Measurements from ENCODE around the gene LGI4.

The LGI4 gene

DNA sequence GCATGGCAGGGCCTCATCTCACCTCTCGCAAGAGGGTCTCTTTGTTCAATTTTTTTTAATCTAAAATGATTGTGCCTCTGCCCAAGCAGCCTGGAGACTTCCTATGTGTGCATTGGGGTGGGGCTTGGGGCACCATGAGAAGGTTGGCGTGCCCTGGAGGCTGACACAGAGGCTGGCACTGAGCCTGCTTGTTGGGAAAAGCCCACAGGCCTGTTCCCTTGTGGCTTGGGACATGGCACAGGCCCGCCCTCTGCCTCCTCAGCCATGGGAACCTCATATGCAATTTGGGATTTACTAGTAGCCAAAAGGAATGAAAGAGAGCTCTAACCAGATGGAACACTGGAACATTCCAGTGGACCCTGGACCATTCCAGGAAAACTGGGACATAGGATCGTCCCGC is 11.3 kb downstream of the LGI4 start:
- no peak for DNase-seq

GRCh38 chr19:35122687-35123551 is 11.9 kb downstream of the LGI4 start:
- no peak for DNase-seq

DNA sequence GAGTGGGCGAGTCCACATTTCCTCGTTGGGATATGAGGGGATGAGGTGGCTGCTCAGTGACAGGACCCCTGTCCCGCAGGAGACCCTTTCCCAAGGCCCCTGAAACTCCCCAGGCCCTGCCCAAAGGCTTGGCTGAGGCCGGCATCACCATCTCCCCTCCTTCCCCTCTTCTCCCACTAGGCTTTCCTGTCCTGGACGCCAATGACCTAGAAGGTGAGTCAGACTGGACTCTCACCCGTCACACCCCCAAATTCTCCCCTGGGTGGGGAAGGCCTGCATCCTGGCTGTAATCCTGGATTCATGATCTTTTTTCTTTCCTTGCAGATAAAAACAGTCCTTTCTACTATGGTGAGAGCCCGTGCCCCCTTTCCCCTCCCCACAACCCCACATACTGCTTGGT is 14.0 kb downstream of the LGI4 start:
- no peak for DNase-seq

- peak in 1 of 2 donors; percentile 32 for DNase-seq
Observed at GRCh38 chr19:35120492-35120891, 14.4 kb downstream of the LGI4 start.

- no peak for DNase-seq
Observed at GRCh38 chr19:35119578-35120155, 15.2 kb downstream of the LGI4 start.

DNA sequence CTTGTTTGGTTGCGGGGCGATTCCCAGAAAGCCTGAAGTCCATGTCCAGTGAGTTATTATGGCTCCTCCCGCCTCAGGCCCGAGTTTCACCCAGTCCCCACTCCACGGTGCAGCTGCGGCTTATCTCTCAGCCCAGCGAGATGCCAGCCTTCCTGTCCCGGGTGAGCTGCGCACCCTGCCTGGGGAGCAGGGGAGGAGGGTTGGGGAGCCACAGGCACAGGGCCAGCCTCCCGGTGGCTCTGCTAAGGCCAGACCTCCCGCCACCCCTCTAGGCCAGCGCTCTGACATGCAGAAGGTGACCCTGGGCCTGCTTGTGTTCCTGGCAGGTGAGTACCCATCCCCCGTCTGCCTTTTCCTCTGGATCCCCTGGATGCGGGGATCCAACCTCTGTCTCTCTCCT is 15.8 kb downstream of the LGI4 start:
- no peak for DNase-seq

- no peak for DNase-seq
Observed at GRCh38 chr19:35118268-35119020, 16.4 kb downstream of the LGI4 start.

DNA sequence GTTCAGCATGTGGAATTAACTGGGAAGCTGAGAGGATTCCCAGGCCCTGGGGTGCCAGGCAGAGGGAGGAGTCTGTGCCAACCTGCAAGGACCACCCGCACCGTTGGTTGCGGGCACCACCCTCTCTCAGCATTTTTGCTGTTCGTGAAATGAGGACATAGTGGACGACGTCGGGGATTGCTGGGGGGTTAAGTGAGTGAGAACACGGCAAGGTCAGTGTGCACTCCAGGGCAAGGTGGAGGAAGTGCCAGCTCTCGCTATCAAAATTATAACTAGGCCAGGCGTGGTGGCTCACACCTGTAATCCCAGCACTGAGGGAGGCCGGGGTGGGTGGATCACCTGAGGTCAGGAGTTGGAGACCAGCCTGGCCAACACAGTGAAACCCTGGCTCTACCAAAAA is 17.1 kb downstream of the LGI4 start:
- DNase-seq = no peak

GRCh38 chr19:35117116-35117515 is 17.7 kb downstream of the LGI4 start:
- no peak for DNase-seq

- no peak for DNase-seq
Observed at GRCh38 chr19:35116072-35116801, 18.6 kb downstream of the LGI4 start.

DNA sequence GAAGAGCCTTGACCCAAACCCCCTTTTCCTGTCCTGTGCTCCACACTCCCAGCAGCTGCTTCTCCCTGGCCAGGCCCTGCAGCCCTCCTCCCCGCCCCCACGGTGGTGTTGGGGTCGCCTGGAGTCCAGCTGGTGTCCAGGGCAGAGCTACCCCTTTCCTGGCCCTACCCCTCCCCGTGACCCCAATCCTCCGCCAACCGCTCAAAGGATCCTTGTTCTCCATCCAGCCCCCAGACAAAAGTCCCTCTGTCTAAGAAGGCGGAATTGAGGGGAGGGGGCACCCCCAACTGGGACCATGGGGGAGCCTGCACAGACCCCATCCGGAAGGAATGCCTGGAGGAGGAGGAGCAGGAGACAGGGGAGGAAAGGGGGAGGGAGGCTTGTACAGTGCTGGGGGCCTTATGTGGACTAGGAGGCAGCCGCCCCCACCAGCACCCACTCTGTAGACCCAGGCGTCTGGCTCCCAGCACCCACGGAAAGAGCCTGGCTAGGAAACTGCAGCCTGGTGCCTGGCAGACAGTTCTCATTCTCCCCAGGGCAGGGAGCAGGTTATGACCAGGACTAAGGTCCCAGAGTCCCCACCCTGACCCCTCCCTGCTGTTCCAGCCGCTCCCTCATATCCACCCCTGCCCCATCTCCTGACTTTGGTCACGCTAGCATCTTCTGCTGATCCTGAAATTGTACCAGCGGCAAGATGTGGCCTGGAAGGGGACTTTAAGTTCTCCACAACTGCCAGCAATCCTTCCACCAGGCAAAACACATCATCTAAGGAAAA is 19.5 kb downstream of the LGI4 start, which contains the start of gene FXYD3:
TSS of gene FXYD3 (plus strand) at position 647 of the 775 bp plus-strand sequence. CDS start 3,554 bp downstream, outside the sequence.
- no peak for DNase-seq

GRCh38 chr19:35114353-35115176 is 20.3 kb downstream of the LGI4 start:
- peak; percentile 67 to 72 for DNase-seq

DNA sequence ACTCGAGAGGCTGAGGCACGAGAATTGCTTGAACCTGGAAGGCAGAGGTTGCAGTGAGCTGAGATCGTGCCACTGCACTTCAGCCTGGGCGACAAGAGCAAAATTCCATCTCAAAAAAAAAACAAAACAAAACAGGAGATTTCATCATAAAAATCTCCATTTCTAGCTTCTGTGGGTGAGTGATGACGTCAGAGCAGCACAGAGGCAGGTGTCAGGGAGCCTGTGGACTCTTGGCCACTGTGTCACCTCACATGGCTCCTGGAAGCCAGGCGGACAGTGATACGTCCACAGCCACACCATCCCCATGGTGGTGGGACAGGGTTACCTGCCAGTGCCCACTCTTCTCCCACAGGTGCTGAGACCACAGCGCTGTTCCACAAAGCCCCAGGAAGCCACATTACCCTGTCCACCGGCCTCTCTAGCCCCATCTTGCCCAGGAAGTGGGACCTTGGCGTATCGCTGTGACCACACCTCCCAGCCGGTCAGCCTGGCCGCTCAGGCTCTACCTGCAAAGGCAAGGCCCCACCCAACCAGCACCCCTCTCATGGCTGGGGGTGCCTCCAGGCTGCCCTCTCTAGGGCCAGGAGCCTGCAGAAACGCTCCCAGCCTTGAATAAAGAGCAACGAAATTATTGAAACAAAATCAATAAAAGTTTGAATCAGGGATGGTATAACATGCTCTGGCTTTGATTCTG is 21.7 kb downstream of the LGI4 start:
- no peak for DNase-seq

DNA sequence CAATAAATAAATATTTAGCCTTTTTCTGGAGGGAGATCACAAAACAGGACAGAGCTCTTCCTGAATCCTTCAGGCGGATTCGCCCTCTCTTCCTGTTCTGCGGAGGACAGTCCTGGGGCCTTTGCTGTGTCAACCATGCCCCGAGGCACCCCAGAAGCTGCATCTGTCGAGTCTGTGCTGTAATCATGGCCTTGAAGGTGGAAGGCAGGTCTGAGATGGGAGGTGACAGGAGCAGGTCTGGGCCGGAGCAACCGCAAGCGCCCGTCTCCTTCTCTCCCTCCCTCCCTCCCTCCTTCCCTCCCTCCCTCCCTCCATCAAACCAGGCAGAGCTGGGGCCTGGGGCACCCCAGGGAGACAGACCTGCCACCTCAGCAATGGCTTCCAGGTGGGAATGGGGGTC is 23.9 kb downstream of the LGI4 start:
- DNase-seq = no peak

DNA sequence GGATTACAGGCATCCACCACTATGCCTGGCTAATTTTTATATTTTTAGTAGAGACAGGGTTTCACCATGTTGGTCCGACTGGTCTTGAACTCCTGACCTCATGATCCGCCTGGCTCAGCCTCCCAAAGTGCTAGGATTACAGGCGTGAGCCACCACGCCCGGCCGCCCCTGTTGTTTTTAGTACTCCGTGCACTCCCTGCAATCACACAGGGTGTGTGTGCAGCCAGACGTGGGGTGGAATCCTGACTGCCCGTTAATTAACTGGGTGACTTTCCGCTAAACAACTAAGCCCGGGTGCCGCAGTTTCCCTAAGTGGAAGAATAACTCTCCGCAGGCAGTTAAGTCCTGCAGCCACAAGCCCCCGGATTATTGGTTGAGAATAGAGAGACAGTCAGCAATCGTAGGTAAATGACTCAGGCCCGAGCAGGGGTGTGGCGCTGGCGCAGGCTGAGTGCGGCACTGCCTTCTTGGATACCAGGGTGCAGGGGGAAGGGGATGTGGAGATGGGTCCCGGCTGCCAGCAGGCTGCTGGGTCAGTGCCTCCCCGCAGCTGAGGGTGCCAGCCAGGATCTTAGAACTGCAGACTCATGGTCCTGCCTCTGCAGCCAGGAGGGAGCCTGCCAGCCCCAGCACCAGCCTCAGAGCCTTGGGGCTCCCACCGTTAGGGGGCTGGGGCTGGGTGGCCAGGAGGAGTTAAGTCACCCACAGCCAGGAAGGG is 25.3 kb downstream of the LGI4 start:
- DNase-seq = no peak

DNA sequence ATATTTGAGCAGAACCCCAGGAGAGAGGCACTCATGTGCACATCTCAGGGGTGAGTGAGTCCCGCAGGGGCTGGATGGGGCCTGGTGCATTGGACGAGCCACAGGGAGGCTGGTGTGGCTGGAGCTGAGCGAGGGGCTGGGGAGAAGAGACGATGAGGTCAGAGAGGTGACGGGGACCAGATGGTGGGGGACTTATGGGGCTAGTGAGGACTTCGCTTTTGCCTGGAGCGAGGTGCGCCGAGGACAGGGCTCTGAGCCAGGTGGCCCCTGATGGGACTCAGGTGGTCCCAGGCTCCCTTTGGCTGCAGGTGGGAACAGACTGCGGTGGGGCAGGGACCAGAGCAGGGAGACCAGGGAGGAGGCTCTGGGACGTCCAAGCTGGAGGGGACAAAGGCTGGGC is 26.1 kb downstream of the LGI4 start:
- DNase-seq = no peak

- DNase-seq = no peak
Observed at GRCh38 chr19:35107545-35107944, 27.3 kb downstream of the LGI4 start.

DNA sequence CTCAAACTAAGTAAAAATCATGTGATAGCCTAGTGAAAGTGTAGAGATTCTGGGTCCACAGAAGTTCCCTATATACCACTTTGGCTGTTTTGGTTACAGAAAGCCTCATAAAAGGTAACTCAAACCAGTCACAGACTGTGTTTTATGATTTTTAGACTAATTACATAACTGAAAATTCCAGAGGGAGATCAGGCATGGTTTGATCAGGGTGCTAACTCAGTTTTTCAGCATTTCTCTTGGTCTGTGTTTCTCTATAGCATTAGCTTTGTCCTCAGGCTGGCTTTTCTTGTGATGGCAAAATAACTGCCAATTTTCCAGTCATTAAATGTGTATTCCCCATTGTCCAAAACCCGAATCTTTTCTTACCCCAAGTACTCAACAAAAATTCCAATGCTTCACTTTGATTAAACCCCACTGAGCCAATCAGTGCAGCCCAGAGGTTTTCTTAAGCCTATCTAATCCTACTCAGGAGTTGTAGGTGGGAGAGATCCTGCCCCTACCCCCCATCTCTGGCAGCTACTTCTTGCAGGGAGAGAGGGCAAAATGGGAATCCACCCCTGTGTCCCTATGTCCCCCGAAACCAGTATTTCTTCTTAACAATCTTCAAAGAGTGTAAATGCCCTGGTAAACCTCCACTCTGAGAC is 27.8 kb downstream of the LGI4 start:
- no peak for DNase-seq

GRCh38 chr19:35106291-35106583 is 28.6 kb downstream of the LGI4 start:
- no peak for DNase-seq

Data from CD4-positive, alpha-beta T cell treated with Interleukin-1 beta for 1 hour (primary cell).